ENCODE data around the gene ANXA7. TPM values are rescaled to one million over a fixed set of nuclear protein-coding genes. Genes with fewer than 3 reads are reported as not detected.
"Not testable (repeated sequence)": the region's sequence is repeated elsewhere in the genome, so short reads cannot be mapped to it uniquely, and the experiment has no call there.

The ANXA7 gene
- polyA plus RNA-seq, 1 donor from 2014 or later = 23.9 TPM

- not testable (repeated sequence) for H3K27me3 ChIP-seq (ENCODE audit: insufficient read depth, low read depth, low read length); H3K9me3 ChIP-seq (ENCODE audit: low read length); H3K36me3 ChIP-seq (ENCODE audit: insufficient read depth, low read length); H3K79me2 ChIP-seq (replicated peaks; ENCODE audit: insufficient read depth, low read length); H3K9ac ChIP-seq (ENCODE audit: low read length); H4K20me1 ChIP-seq (ENCODE audit: insufficient read depth); H3F3A ChIP-seq (ENCODE audit: insufficient read depth, low read length, poor library complexity, severe bottlenecking); H3K9me2 ChIP-seq (ENCODE audit: insufficient read depth, low read length); H2AFZ ChIP-seq (ENCODE audit: low read depth, low read length); H3K4me3 ChIP-seq (ENCODE audit: low read length); H3K4me2 ChIP-seq (ENCODE audit: low read length); H3K27ac ChIP-seq (ENCODE audit: low read length)
Observed at GRCh38 chr10:73325290-73325689, 88.6 kb downstream of the ANXA7 start.

Small RNA genes lying within 50 kb of the gene (small RNA-seq; reads per million reads assigned to genes)
- 0 to 1.2 (median 0) reads per million in 3 experiments for gene RF00019

Other genes starting within 250 kb of the ANXA7 start
- gene ECD, start 246.1 kb downstream of the ANXA7 start, polyA plus RNA-seq = 30.0 and 33.2 TPM in 2 replicates
- gene FAM149B1, start 245.9 kb downstream of the ANXA7 start, polyA plus RNA-seq = 44.4 and 53.5 TPM in 2 replicates
- 79.5 and 88.0 TPM in 2 replicates for gene DNAJC9, start 166.8 kb downstream of the ANXA7 start, polyA plus RNA-seq
- gene MRPS16, start 161.4 kb downstream of the ANXA7 start, polyA plus RNA-seq = 74.6 and 80.6 TPM in 2 replicates
- gene CFAP70, start 55.2 kb downstream of the ANXA7 start, polyA plus RNA-seq = 5.8 and 7.3 TPM in 2 replicates
- 4.7 and 8.3 TPM in 2 replicates for gene MSS51, start 19.5 kb upstream of the ANXA7 start, polyA plus RNA-seq
- gene PPP3CB, start 82.0 kb upstream of the ANXA7 start, polyA plus RNA-seq = 101 and 102 TPM in 2 replicates
- gene USP54, start 177.3 kb upstream of the ANXA7 start, polyA plus RNA-seq = 12.7 and 18.4 TPM in 2 replicates
- gene MYOZ1, start 227.4 kb upstream of the ANXA7 start, polyA plus RNA-seq = 0.61 TPM in 1 of 2 replicates, not detected in the other
- gene SYNPO2L, start 242.0 kb upstream of the ANXA7 start, polyA plus RNA-seq = not detected in 2 replicates